Psoas muscle (tissue), 8 donors: ENCODE results near the gene VCX3B. TPM values are rescaled to one million over a fixed set of nuclear protein-coding genes. Genes with fewer than 3 reads are reported as not detected.
"Not testable (repeated sequence)": the region's sequence is repeated elsewhere in the genome, so short reads cannot be mapped to it uniquely, and the experiment has no call there.

Experiments
- ATAC-seq, 4 donors: fragments of 200-7000 bp; cut with Tn5 transposase; one replicate each; pipeline ENCODE4 v1.9.1; 2020; ENCODE audit warnings: moderate library complexity in 3 of 4, mild to moderate bottlenecking in 2 of 4
- DNase-seq, 2 donors: peaks; one replicate each; pipeline ENCODE4 v3.0.0-alpha.2; 2020
- H3K27ac ChIP-seq: fragments of 200-600 bp; one replicate; pipeline ENCODE4 v1.8.0; 2022
- H3K27me3 ChIP-seq, 3 donors: fragments of 200-600 bp in 1 of 3; one replicate each; pipeline versions ENCODE4 v1.6.1 to v1.8.0; 2013 to 2022; ENCODE audit warnings: low read length in 2 of 3, mild to moderate bottlenecking in 2 of 3, moderate library complexity in 1 of 3; ENCODE audit not compliant: insufficient read depth in 3 of 3
- H3K36me3 ChIP-seq, 2 donors: fragments of 200-600 bp in 1 of 2; one replicate each; pipeline versions ENCODE4 v1.6.1 to v1.8.0; 2013 to 2022; ENCODE audit warnings: low read depth in 1 of 2, mild to moderate bottlenecking in 1 of 2, moderate library complexity in 1 of 2; ENCODE audit not compliant: insufficient read depth in 1 of 2
- H3K4me1 ChIP-seq: fragments of 200-600 bp; one replicate; pipeline ENCODE4 v1.8.0; 2022
- H3K4me3 ChIP-seq: fragments of 200-600 bp; one replicate; pipeline ENCODE4 v1.8.0; 2022; ENCODE audit warnings: mild to moderate bottlenecking
- H3K9me3 ChIP-seq: fragments of 200-600 bp; one replicate; pipeline ENCODE4 v1.8.0; 2022
- CTCF ChIP-seq: fragments of 200-600 bp; IDR thresholded peaks from one replicate; pipeline ENCODE4 v1.8.0; 2022; ENCODE audit warnings: antibody characterized with exemption
- WGBS, 3 donors: extraction: QIAGEN DNeasy Blood & Tissue Kit; methylation state at CpG; one replicate each; pipeline versions ENCODE4 v1.1.6 to v1.1.7; 2013; 5-methylcytosine and 5-hydroxymethylcytosine counted together
- intact Hi-C, 2 donors: fragments of 100-400 bp; cut with DNase I; formaldehyde crosslinking; loops; one replicate each; pipeline versions ENCODE4 v1.11.0 to v1.14.2; 2022
- polyA plus RNA-seq, 3 donors: library from polyadenylated mRNA; stranded (reverse); fragments of 200-250 nt; gene quantifications; one replicate each; pipeline ENCODE4 v1.2.3, GENCODE V29; 2013
- total RNA-seq, 4 donors: library from RNA; stranded (reverse); fragmentation: NEBNext Ultra II Directional in 2 of 4; extraction: Animal tissue kit (Norgen Biotek cat#: 25700) in 2 of 4; gene quantifications; one replicate each; pipeline versions ENCODE4 v1.2.1 to v1.2.4, GENCODE V29; 2021 to 2023
- donor health status: healthy with polysubstance abuse.
- donor health status: DM: no; HTN: no; CAD: no; lungs with moderate emphysema.
- donor health status: Bipolar disorder and iron deficiency.
- donor health status: healthy.
- donor health status: DM: yes; HTN: yes; CAD: no.
- donor health status: DM: no; HTN: no; CAD: no.
- donor health status: DM: no; HTN: no; CAD: no.
- donor health status: DM: yes; HTN: yes; CAD: no.

Gene VCX3B
- total and polyA plus RNA-seq, 7 donors = 0.03 TPM; not detected in 6

- intact Hi-C loops = no loop called here
- H3K9me3 ChIP-seq = no peaks in the 10 kb centered on the region
- ATAC-seq (no peak), DNase-seq (no peak)
- no peak overlapping the region for H3K4me3 ChIP-seq
- no peaks in the 10 kb centered on the region for H3K36me3 ChIP-seq
- H3K4me1 ChIP-seq = no peaks in the 10 kb centered on the region
- no peaks in the 10 kb centered on the region for H3K27me3 ChIP-seq
- H3K27ac ChIP-seq = no peak overlapping the region
- TF ChIP-seq CTCF = no peak
- WGBS, 3 donors = 74 to 79% (median 79%) methylated on average over 4 of the region's 4 CpGs
Observed at GRCh38 chrX:8455557-8455956, 9.1 kb upstream of the VCX3B start.

- TF ChIP-seq CTCF = no peak
- H3K27ac ChIP-seq = no peak overlapping the region
Observed at GRCh38 chrX:8462488-8462887, 2.1 kb upstream of the VCX3B start.

GRCh38 chrX:8484360-8484949 is 19.8 kb downstream of the VCX3B start:
- Histone ChIP-seq H3K9me3 (no peaks in the 10 kb centered on the region), H3K4me3 (no peak overlapping the region), H3K27me3 (no peaks in the 10 kb centered on the region), H3K36me3 (no peaks in the 10 kb centered on the region), H3K27ac (no peak overlapping the region), H3K4me1 (no peaks in the 10 kb centered on the region)
- ATAC-seq = peak; percentile 46 to 85 (median 80)
- no peak for TF ChIP-seq CTCF
- WGBS, 3 donors = 31 to 41% (median 38%) methylated on average over 8 of the region's 8 CpGs
- intact Hi-C loops = no loop called here
- DNase-seq = no peak

More at GRCh38 chrX:8462488-8462887, 2.1 kb upstream of the VCX3B start:
- intact Hi-C loops = no loop called here
- no peak overlapping the region for H3K4me3 ChIP-seq
- no peaks in the 10 kb centered on the region for H3K36me3 ChIP-seq
- H3K4me1 ChIP-seq = no peaks in the 10 kb centered on the region
- H3K27me3 ChIP-seq = no peaks in the 10 kb centered on the region
- H3K9me3 ChIP-seq = no peaks in the 10 kb centered on the region
- ATAC-seq (no peak), DNase-seq (no peak)

GRCh38 chrX:8495036-8495435 is 30.4 kb downstream of the VCX3B start:
- H3K27me3 ChIP-seq, H3K4me3 ChIP-seq, H3K9me3 ChIP-seq, H3K27ac ChIP-seq, H3K4me1 ChIP-seq, DNase-seq, H3K36me3 ChIP-seq, ATAC-seq, intact Hi-C loops: not testable (repeated sequence)
- WGBS, 3 donors = 71 to 81% (median 75%) methylated on average over 4 of the region's 4 CpGs

- whole genome bisulfite sequencing, 3 donors = 59 to 83% (median 70%) methylated on average over 4 of the region's 4 CpGs
- no peak for TF ChIP-seq CTCF
- Histone ChIP-seq H3K4me1 (no peaks in the 10 kb centered on the region), H3K27me3 (no peaks in the 10 kb centered on the region), H3K27ac (peak overlapping the region; percentile 61), H3K36me3 (no peaks in the 10 kb centered on the region), H3K9me3 (no peaks in the 10 kb centered on the region), H3K4me3 (no peak overlapping the region)
- intact Hi-C loops = no loop called here
- no peak for DNase-seq
- ATAC-seq = peak; percentile 72 to 96 (median 88)
Observed at GRCh38 chrX:8500203-8500602, 35.6 kb downstream of the VCX3B start.

GRCh38 chrX:8502101-8502500 is 37.5 kb downstream of the VCX3B start:
- 87 to 93% (median 93%) methylated on average over 13 to 21 of the region's 21 CpGs for WGBS, 3 donors
- H3K27me3 ChIP-seq, intact Hi-C loops: not testable (repeated sequence)

More at GRCh38 chrX:8502101-8502500, 37.5 kb downstream of the VCX3B start:
- not testable (repeated sequence) for H3K9me3 ChIP-seq, H3K27ac ChIP-seq, DNase-seq, H3K4me3 ChIP-seq, H3K36me3 ChIP-seq, ATAC-seq, H3K4me1 ChIP-seq
